D341Med (cell line): Measurements from ENCODE around the gene LRRC3C.
A peak's percentile ranks its signal among the peaks of the same experiment; 100 is the strongest.

Source experiments
- DNase-seq: peaks from one replicate; pipeline ENCODE4 v3.0.0; 2012; ENCODE audit warnings: low spot score

Gene LRRC3C

GRCh38 chr17:39975801-39976200, 48.3 kb downstream of the LRRC3C start:
- DNase-seq, result no peak

DNA sequence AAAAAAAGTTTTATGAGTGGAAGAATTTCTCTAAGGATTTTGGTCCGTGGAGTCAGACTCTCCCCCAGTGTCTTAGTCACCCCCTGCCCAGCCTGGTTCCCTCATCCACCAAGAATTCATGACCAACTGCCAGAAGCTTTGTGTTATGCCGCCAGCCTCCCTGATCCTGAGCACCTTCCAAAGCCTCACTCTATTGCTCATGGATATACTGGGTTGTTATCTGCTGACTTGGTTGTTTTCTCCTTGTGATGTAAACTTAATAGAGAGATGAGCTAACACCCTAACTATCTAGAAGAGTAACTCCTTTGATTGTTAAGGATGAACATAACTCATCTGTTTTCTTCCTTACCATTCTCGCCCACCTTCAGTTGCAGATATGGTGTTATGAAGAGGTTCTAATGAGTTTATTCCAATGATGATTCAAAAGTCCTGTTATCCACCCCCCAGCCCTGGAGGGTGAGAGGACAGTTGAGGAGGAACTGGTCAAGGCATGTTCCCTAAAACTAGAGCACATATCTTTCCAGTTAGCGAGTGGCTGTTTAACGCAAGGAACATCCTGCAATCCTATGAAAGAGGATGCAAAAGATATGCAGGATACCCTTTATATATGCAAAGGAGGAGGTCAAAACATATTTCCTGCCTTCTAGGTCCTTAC, 51.6 kb downstream of the LRRC3C start:
- no peak for DNase-seq

DNA sequence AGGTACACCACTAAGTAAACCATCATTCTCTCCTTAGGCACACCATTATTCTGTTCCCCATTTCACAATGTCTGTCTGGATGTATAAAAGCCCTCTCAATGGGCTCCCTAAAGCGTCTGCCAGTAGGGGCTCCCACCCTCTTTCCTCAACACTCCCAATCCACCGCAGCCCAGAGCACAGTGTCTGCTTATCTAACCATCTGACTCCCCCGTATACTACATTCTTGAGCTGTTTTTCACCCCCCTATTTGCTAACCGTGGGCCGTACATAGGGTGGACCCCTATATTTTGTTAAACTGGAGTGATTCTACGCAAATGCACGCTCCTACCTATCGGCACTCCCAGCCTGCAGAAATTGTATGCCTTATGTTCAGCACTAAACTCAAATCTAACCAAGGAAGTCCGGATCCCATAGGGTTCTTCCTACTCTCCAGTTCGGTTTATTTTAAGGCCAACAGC, 52.4 kb downstream of the LRRC3C start:
- peak; percentile 67 for DNase-seq

- DNase-seq, result peak; percentile 98
Measured at GRCh38 chr17:39980351-39981206, 53.0 kb downstream of the LRRC3C start, which contains the start of gene PSMD3. Gene PSMD3 (plus strand): TSS chr17:39980807. CDS start chr17:39980971, 164 bp downstream.

DNA sequence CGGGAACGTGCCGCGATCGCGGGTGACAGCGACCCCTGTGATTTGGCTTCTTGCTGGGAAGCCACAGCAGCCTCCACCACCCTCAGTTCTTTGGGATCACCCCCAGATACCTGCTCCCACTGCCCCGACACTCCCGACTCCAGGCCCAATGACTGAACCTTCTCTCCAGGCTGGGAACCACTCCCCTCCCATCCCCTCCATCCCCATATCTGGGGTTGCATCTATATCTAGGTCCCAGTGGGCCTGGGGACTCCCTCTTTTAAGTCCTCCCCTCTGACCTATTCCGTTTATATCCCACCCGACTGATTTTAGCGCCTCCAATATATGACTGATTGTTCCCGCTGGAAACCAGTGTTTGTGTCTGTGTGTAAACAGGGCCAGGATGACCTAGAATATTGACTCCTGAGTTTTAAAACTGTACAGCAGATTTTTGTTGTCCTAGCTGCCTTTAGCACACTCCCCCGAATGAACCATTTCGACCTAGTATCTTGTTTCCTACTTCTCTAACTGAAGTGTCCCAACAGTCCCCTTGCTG, 53.7 kb downstream of the LRRC3C start:
- DNase-seq, result peak; percentile 67

DNA sequence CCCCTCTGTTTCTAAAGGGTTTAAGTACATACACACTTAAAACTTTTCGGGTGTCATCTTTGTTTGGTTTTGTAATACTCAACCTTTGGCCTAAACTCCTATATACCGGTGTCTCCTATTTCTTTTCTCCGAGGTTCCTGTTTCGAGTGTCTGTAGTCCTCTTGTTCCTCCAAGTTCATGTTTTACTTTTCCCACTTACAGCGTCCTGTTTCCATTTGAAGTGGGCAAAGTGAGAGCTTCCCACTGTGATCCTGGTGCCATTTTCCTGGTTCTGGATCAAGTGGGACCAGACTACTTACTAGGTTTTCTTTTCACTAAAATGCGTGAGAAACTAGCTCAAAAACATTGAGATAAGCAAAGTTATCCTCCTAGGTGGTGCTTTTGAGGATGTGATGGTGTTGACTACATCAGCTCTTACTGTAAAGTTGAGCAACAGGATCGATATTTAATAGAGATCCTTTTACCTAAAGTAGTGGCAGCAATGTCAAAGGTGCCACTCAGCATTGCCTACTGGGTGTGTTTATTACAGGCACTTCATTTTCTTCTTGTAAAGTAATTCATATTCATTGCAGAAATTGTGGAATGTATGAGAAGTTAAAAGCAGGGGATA, 54.3 kb downstream of the LRRC3C start:
- no peak for DNase-seq

- DNase-seq, result no peak
Measured at GRCh38 chr17:39988206-39988810, 60.8 kb downstream of the LRRC3C start.

DNA sequence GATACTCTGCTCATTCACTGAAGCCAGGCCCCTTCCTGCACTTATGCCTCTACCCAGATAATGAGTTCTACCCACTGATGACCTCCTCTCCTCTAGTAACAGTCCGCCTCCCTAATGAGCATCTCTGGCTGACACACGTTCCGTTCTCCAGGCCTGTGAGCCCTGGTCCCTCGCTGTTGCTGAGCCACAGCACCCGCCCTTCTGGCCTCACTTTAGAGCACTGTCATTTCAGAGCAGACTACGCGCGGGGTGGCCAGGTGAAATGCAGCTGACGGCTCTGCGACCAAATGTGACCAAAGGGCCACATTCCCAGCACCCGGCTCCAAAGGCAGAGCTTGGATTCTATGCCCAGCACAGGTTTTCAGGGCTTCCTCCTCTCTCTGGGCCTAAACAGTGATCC, 66.9 kb downstream of the LRRC3C start:
- DNase-seq, result peak; percentile 31
